CD4-positive, alpha-beta T cell treated with Interleukin-4 for 1 hour (primary cell): ENCODE measurements around the gene SLC50A1.
"Not testable (repeated sequence)": the region's sequence is repeated elsewhere in the genome, so short reads cannot be mapped to it uniquely, and the experiment has no call there.

Experiments
- DNase-seq, 2 donors: peaks; one replicate each; pipeline ENCODE4 v3.0.0-alpha.2; 2020 to 2022

Gene SLC50A1

DNA sequence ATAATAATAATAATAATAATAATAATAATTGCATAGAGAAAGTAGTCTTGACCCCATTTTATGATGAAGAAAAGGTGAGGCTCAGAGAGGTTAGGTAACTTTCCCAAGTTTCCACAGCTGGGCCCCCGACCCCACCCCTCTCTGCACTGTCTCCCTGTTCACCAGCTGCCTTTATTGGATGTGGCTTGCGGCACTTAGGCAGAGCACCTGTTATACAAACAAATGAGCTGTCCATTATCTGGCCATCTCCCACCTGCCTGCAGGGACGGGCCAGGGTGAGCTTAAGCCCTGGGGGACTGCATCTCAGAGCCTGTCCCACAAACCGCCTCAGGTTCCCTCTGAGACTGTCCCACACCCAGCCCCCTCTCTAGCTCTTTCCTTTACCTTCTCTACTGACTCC lies 18.0 kb upstream of the SLC50A1 start:
- DNase-seq, result no peak

DNA sequence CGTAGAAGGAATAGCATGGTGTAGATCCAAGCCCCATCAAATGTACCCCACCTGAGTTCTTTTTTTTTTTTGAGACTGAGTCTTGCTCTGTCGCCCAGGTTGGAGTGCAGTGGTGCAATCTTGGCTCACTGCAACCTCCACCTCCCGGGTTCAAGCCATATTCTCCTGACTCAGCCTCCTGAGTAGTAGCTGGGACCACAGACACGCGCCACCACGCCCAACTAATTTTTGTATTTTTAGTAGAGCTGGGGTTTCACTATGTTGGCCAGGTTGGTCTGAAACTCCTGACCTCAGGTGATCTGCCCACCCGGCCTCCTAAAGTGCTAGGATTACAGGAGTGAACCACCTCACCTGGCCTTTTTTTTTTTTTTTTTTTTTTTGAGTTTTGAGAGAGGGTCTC lies 17.6 kb upstream of the SLC50A1 start:
- DNase-seq, result not testable (repeated sequence)

DNA sequence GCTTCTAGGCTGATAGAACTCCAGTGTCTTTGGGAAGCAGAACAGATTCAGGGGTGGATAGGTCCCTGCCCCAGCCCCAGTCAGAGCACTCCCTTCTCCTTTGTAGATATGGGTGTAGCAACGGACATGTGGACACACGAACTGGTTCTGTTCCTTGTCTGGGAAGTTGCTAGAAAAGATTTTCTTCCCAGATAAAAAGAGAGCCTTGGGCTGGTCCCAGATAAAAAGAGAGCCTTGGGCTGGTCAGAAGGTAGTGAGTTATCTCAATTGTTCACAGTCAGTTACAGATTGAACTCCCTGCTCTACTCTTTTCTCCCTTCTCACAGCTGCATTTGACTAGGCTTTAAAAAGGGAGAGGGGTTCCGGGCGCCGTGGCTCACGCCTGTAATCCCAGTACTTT lies 15.4 kb upstream of the SLC50A1 start:
- no peak for DNase-seq

DNA sequence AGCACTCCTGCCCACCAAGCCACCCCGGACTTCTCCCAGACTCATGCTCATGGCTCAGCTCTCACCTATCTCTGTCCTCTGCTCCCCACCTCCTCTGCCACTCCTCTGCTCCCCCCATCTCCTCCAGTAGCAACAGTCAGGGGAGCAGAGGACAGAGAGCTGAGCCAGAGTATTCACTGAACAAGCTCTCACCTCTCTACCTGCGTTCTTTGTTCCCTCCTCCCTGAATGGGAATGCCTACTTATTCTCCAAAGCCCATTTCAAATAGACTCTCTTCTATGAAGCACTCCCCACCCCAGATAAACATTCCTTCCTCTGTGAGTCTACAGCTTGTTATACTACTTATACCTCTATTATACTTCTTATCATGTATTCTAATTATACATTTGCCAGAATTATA lies 14.4 kb upstream of the SLC50A1 start:
- no peak for DNase-seq

DNA sequence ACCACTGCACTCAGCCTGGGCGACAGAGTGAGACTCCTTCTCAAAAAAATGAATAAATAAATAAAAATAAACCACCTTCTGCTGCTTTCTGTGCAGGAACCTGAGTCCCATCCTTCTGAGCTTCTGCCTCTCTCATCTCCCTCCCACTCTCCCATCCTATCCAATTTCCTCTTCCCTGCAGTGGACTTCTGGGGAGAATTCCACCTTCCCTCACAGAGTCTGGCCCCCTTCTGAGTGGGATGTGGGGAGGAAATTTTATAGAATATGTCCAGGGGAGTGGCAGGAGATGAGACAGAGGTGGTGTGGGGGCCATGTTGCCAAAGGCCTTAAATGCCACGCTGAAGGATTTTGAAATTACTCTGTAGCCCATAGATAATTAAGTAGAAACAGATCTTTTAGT lies 13.3 kb upstream of the SLC50A1 start:
- DNase-seq, result no peak

DNA sequence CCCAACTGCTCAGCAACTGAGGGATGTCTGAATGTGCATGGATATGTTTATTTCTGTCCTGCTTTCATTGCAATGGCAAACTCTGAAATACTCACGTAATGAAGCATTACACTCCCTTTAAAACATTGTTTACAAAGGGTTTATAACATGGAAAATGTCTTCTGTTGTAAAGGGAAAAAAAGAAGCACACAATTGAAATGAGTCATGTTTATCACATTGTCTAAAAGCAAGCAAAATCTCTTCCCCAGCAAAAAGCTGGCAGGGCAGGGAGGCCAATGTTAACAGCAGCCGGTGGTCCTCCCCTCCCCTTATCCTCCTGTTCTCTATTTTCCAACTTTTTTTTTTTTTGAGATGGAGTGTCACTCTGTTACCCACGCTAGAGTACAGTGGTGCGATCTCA lies 11.9 kb upstream of the SLC50A1 start:
- no peak for DNase-seq

DNA sequence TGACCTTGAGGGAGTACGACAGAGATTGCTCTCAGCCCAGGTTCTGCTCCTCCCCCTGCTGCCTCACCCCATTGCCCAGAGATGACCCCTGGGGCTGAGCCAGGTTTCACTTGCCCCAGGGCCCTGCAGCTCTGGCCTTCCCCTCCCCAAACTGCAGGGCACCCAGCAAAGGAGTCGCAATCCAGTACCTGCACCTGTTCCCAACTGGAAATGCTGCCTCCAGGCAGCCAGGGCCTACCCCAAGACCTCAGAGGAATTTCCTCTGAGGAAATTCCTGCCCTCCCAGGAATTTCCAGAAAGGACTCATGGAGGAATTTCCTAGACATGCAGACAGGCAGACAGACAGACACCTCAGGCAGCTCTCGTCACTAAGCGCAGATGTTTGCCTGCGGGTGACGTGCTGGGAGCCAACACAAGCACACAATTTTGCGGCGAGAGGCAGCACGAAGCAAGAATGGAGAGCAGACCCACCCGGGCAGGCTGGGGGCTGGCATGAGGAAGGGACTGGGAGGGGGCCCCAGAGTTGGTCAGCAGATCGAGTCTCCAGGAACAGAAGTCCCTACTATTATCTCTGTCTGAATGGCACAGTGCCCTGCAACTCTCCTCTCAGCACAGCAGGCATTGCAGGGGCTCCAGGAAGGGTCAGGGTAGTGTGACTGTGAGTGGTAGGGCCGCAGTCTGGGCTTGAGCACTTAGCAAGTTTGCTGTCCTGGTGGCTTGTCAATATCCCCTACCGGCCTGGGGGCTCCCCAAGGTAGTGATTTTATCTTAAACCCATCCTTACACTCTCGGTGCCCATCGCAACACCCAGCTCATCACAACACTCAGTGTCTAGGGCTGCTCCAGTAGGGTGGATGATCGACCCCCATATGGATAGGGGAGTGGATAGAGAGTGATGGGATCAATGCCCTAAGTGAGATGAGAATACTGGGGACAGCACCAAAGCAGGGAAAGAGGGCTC lies 10.9 kb upstream of the SLC50A1 start:
- no peak for DNase-seq

DNA sequence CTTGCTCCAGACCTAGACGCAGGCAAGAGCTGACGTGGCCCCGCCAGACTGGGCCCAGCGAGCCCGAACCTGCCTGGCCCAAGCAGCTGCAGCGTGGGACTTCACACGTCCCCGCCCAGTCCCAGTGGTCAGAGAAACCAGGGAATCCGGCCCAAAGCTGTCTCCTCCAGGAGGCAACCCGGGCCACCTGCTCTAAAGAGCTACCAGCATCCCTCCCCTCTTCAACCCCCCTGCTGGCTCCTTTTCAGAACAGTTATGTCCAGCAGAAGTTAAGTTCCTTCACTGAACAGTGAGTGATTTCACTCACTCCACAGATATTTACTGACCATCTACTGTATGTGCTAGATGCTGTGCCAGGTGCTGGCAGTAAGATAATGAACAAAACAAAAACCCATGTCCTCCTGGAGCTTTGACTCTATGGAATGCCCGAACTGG lies 10.1 kb upstream of the SLC50A1 start:
- no peak for DNase-seq

DNA sequence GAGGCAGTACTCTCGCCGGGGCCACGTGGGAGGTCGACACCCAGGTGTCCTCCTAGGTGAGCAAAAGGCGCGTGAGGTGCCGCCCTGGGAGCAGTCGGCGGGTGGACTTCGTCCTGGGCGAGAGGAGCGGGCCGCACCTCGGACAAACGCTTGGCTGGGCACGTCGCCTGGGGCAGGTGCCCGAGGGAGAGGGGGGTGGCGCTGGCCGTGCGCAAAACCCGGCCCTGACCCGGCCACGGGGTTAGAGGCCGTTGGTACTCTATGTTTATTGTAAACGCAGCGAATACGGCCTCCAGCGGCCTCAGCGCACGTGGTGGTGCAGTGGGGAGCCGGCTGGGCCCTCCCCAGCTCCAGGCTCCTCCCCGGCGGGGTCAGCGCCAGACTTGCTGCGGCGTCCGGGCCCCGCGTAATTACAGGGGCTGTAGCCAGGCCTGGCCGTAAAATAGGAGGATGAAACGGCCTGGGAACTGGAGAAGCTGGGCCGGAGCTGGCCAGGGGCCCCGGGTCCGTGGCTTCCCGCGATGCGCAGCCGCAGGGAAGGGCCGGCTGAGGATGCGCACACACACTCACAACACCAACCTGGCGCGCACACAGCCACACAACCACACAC lies 9.6 kb upstream of the SLC50A1 start:
- DNase-seq, result no peak

DNA sequence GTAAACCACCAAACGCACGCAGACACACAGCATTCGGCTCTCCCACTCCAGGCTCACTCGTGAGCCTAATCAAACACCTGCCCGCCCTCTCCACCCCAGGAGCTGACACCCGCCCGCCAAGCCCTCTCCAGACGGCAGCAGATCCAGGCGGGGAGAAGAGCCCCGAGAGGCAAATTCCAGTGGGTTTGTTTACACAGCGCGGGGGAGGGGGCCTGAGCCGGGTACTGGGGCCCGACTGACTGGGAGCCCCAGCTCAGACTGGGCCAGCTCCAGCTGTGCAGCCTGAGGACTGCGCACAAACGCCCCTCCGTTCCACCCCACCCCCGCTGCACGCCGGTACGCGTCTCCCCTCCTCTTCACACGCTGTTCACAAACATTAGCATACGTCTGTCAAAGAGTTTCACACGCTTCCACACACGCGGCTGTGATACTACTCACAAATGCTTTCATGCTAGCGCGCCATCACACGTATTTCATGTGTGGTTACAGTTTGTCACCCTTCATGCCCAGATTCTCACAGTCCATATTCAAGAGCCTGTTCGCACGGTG lies 9.0 kb upstream of the SLC50A1 start:
- peak; percentile 32 to 46 for DNase-seq

DNA sequence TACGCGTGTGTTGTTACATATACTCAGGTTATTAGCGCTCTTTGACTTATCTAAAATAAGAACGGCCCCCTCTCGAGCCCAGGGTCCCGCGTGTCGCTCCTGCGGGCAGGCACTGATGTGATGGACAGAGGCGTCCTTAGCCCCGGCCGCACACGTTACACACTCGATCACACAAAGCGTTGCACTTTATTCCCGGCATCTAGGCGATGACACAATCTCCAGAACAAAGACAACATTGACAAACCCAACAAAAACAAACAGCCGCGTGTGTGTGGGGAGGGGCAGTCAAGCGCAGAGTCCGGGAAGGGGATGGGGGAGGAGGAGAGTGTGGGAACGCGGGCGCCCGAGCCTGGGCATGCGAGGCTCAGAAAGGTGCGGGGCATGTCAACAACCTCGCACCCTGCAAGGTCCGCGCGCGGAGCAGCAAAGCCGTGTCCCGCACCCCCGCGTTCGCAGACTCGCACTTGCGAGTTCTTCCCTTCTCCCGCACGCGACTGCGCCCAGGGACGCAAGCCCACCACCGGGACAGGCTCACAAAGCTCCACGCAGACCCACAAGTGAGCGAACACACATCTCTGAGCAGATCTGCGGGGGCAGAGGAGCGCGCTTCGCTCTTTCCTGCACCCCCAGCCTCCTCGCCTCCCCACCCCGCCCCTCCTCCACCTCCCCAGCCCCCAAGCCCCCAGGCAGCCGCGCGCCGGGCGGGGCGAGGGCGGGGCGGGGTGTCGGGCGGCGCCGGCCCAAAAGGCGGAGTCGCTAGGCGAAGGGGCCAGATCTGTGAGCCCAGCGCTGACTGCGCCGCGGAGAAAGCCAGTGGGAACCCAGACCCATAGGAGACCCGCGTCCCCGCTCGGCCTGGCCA lies 8.3 kb upstream of the SLC50A1 start, which contains the start of gene EFNA1:
Gene EFNA1 (plus strand): TSS at position 772 of the 862 bp plus-strand sequence. CDS start 102 bp downstream, outside the sequence.
- DNase-seq, result peak; percentile 34 to 41

DNA sequence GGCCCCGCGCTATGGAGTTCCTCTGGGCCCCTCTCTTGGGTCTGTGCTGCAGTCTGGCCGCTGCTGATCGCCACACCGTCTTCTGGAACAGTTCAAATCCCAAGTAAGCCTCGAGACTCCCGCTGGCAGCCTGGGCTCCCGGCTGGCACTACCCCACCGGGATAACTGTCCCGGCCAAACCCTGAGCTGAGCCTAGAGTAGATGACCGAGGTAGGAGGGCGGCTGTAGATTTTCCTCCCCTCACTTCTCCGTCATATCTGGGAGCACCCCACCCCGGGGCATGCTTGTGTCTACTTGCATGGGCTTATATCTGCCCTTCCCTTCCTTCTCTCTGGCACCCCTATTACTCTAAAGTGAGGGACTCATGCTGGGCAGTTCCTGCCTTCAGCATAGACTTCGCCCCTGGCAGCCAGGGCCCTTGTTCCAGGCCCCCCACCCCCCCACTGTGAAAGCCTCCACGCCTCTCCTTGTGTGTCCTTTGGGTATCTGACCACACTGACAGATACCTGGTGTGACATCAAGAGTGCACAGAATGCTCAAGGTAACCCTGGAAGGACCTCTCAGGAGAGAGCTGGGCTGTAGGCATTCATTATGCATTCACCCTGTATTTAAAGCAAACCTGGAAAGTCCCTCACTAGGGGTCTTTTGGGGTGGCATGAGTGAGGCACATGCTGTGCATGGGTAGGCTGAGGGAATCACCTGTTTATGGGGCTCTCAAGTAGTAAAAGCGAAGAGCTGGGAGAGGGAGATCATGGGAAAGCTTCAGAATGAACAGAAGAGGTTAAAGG lies 7.5 kb upstream of the SLC50A1 start:
- DNase-seq, result no peak

DNA sequence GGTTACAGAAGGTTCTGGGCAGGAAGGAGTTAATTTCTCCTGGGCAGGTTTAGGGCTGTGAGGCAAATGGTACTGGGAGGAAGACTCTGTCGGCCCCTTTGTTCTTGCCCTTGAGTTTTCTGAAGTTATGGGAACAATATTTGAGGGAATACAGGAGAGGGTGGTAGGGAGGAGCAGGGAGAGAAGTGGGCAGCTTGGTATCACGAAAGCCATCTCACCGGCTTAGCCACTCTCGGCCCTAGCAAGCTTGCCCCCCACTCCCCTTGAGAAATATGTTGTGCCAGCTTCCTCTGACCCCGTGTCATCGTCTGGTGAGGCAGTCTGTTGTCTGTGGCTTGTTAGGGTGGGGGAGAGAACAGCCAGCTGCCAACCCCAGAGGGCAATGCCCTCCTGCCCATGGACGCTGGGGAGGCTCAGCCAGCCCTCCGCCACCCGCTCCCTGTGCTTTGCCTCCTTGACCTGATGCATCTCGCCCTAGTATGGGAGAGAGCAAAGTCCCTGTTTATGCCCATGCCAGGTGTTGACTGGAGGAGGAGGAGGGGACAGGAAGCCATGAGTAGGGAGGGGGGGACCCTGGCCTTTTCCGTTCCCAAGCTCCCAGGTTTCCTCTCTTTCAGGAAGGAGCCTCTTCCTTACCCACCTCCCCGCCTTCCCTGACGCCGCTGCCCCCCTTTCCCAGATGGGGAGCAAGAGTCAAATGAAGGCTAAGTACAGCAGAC lies 6.7 kb upstream of the SLC50A1 start:
- no peak for DNase-seq

DNA sequence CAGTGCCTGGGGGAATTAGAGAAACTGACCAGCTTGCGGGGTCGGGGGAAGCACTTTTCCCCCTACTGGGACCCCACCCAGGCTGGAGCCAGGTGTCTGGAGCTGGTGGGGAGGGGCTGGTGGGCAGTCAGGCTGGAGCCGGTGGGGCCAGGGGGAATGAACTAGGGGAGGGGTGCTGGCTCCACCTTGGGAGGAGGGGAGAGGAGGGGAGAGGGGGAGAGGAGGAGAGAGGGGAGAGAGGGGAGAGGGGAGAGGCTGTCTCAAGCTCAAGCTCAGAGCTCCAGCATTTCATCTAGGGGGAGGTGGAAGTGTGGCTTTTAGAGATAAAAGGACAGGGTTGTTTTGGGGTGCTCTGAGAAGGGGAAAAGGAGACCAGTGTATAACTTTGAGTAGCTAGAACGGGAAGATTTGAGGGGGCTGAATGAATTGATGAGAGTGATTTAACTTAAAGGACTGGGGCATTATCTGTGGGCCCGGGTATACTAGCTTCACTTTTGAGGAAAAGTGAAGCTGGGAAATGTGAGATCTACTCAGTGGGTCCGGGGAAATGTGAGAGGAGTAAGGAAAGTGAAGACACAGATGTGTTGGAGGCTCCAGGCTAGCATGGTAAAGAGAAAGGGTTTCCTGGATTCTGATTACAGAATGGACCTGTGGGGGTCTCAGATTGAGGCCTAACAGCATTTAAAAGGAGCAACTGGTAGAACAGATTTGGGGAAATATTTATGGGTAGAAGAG lies 5.2 kb upstream of the SLC50A1 start:
- no peak for DNase-seq

DNA sequence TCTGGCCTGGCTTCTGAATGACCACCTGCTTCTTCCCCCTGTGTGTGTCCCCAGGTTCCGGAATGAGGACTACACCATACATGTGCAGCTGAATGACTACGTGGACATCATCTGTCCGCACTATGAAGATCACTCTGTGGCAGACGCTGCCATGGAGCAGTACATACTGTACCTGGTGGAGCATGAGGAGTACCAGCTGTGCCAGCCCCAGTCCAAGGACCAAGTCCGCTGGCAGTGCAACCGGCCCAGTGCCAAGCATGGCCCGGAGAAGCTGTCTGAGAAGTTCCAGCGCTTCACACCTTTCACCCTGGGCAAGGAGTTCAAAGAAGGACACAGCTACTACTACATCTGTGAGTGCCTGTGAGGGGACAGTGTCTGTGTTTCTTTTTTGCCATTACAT lies 4.4 kb upstream of the SLC50A1 start:
- DNase-seq, result no peak

DNA sequence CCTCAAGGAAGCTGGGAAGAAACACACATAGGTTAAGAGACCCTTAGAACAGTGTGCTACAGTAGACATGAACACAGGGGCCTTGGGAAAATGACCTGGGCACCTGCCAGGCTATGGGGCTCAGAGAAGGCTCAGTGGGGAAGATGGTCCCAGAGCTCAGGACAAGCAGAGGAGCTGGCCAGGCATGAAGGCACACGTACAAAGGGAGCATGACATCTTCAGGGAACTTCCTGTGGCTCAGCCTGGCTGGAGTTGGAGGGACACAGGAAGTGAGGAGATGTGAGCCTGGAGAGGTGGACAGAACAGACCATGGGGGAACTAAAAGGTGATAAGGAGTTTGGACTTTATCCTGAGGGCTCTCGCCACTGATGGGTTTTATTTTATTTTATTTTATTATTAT lies 3.8 kb upstream of the SLC50A1 start:
- no peak for DNase-seq

DNA sequence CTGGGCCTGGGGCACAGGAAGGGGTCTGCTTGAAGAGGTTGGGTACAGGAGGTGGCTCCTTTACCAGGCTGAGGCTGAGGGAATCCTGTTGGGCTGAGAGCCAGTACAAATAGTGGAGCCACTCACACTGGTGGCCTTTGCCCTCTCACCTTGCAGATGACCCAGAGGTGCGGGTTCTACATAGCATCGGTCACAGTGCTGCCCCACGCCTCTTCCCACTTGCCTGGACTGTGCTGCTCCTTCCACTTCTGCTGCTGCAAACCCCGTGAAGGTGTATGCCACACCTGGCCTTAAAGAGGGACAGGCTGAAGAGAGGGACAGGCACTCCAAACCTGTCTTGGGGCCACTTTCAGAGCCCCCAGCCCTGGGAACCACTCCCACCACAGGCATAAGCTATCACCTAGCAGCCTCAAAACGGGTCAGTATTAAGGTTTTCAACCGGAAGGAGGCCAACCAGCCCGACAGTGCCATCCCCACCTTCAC lies 1.8 kb upstream of the SLC50A1 start:
- DNase-seq, result no peak

DNA sequence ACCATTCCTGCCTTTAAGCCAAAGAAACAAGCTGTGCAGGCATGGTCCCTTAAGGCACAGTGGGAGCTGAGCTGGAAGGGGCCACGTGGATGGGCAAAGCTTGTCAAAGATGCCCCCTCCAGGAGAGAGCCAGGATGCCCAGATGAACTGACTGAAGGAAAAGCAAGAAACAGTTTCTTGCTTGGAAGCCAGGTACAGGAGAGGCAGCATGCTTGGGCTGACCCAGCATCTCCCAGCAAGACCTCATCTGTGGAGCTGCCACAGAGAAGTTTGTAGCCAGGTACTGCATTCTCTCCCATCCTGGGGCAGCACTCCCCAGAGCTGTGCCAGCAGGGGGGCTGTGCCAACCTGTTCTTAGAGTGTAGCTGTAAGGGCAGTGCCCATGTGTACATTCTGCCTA lies 1.3 kb upstream of the SLC50A1 start:
- no peak for DNase-seq

DNA sequence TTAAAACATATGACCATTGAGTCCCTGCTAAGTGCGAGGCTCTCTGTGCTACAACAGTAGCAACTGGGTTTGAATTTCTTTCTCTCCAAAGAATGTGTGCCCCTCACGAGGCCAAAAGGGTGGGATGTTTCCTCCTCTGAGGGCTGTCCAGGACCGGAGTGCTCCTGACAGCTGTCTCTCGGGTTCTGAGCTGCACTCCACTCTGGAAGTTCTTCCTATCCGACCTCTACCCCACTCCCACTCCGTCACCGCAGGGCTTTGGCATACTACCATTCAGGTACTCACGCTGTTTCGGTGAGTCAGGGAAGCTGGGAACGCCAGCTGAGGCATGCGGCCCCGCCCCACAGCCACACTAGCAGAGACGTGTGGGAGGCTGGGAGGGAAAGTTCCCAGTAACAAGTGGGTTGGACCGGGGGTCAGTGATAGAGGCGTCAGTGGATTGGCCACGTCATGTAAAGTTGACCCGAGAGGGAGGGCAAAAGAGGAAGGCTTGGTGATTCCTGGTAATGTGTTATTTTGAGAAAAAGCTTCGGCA lies 705 bp upstream of the SLC50A1 start:
- peak; percentile 60 to 79 for DNase-seq

DNA sequence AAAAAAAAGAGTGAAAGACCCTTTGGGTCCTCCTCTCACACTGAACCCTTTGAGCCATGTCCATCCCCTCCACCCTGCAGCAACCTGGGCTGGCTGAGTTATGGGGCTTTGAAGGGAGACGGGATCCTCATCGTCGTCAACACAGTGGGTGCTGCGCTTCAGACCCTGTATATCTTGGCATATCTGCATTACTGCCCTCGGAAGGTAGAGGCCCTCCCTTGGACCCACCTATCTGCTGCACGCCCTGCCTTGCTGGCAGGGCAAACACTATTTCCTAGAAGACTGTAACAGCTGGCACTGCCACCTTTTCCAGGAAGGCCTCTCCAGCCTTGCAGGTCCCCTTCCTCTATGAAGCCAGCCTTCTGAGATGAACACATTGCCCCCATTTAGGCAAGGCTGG lies 1.1 kb downstream of the SLC50A1 start:
- DNase-seq, result peak; percentile 25 to 27
